GM12878 (cell line): ENCODE measurements around the gene SOCS1. TPM values are rescaled to one million over a fixed set of nuclear protein-coding genes. Genes with fewer than 3 reads are reported as not detected.

Source experiments
- CHD2 ChIP-seq: IDR thresholded peaks from 2 replicates; pipeline ENCODE4 v1.6.1; 2011; ENCODE audit warnings: low read depth, low read length, improper control_type of control experiment, borderline replicate concordance
- CUX1 ChIP-seq: IDR thresholded peaks from 2 replicates; pipeline ENCODE4 v1.6.1; 2012; ENCODE audit warnings: improper control_type of control experiment, low read depth, low read length; ENCODE audit not compliant: insufficient replicate concordance
- GATAD2B ChIP-seq: fragments of 450-650 bp; conservative IDR thresholded peaks from 2 replicates; pipeline ENCODE4 v1.6.1; 2017; ENCODE audit warnings: low read depth, mild to moderate bottlenecking, moderate library complexity
- JUNB ChIP-seq: IDR thresholded peaks from 2 replicates; pipeline ENCODE4 v1.6.1; 2016; ENCODE audit warnings: antibody characterized with exemption, mild to moderate bottlenecking
- LARP7 ChIP-seq: fragments of 450-650 bp; IDR thresholded peaks from 2 replicates; pipeline ENCODE4 v1.6.1; 2017; ENCODE audit warnings: mild to moderate bottlenecking
- MTA3 ChIP-seq: IDR thresholded peaks from 2 replicates; pipeline ENCODE4 v1.6.1; 2012; ENCODE audit warnings: low read length, inconsistent platforms, borderline replicate concordance
- NFXL1 ChIP-seq: fragments of 450-650 bp; IDR thresholded peaks from 2 replicates; pipeline ENCODE4 v1.6.1; 2017; ENCODE audit warnings: antibody characterized with exemption, mild to moderate bottlenecking, borderline replicate concordance
- NFYA ChIP-seq: IDR thresholded peaks from 2 replicates; pipeline ENCODE4 v1.6.1; 2011; ENCODE audit warnings: low read depth, mild to moderate bottlenecking, low read length, improper control_type of control experiment, borderline replicate concordance
- PKNOX1 ChIP-seq: fragments of 450-650 bp; IDR thresholded peaks from 2 replicates; pipeline ENCODE4 v1.6.1; 2016; ENCODE audit warnings: mild to moderate bottlenecking
- SIX5 ChIP-seq: IDR thresholded peaks from 2 replicates; pipeline ENCODE4 v1.6.1; 2011; ENCODE audit warnings: mild to moderate bottlenecking, low read depth, low read length, moderate library complexity; ENCODE audit not compliant: severe bottlenecking
- SMC3 ChIP-seq: IDR thresholded peaks from 2 replicates; pipeline ENCODE4 v1.6.1; 2011; ENCODE audit warnings: low read length, improper control_type of control experiment, borderline replicate concordance
- SREBF1 ChIP-seq: IDR thresholded peaks from 2 replicates; pipeline ENCODE4 v1.6.1; 2012; ENCODE audit warnings: mild to moderate bottlenecking, low read length
- SUPT20H ChIP-seq: IDR thresholded peaks from 2 replicates; pipeline ENCODE4 v1.6.1; 2011; ENCODE audit warnings: low read depth, mild to moderate bottlenecking, low read length, moderate library complexity, borderline replicate concordance; ENCODE audit not compliant: control insufficient read depth
- ZBTB11 ChIP-seq: fragments of 450-650 bp; formaldehyde crosslinking; IDR thresholded peaks from 2 replicates; pipeline ENCODE4 v1.5.0; 2022; ENCODE audit warnings: mild to moderate bottlenecking, missing genetic modification characterization
- polyA plus RNA-seq, 11 experiments: library from polyadenylated mRNA; depleted of rRNA in 4 of 11; unstranded in 6 of 11; stranded (reverse) in 5 of 11; fragments of >200 nt; fragmentation: Nextera tagmentation in 4 of 11; fragmentation: Illumina TruSeq in 1 of 11; extraction: Ambion mirVana in 4 of 11; extraction: Trizol in 1 of 11; gene quantifications; 1 replicate in 1 of 11; 2 replicates in 10 of 11; pipeline versions ENCODE4 v1.2.1 to v1.2.3, GENCODE V29; 2011 to 2016; ENCODE audit warnings: inconsistent platforms in 2 of 11, missing spikeins in 2 of 11, low read depth in 1 of 11
- total RNA-seq, 4 experiments: library from RNA; depleted of rRNA in 3 of 4; stranded (reverse); fragments of >200 nt in 3 of 4; fragmentation: Illumina TruSeq in 1 of 4; extraction: Trizol in 1 of 4; gene quantifications; 2 replicates each; pipeline versions ENCODE4 v1.2.1 to v1.2.3, GENCODE V29; 2013 to 2021
- TF ChIP-seq, protein P1 (sequence below): fragments of 450-650 bp; IDR thresholded peaks from 2 replicates; pipeline ENCODE4 v1.6.1; 2017; ENCODE audit warnings: borderline replicate concordance

Gene SOCS1
- total and polyA plus RNA-seq, 10 of the 15 experiments (the other 5 are each of a cell fraction or from before 2014, with no cell fraction given): 0.42 to 39.8 (median 11.2) TPM

- TF ChIP-seq CUX1 (no peak), LARP7 (0 out of 2 replicates have a peak, but pooled peaks have one; percentile 10), GATAD2B (0 out of 2 replicates have a peak, but pooled peaks have one; percentile 20), NFYA (no peak), PKNOX1 (no peak), ZBTB11 (CRISPR knock-in tag) (no peak), SMC3 (no peak; the same call in 1 of the 2 replicates), CHD2 (no peak), SIX5 (no peak), JUNB (no peak), MTA3 (no peak), SUPT20H (no peak), SREBF1 (no peak), NFXL1 (no peak)
- TF ChIP-seq, protein P1, sequence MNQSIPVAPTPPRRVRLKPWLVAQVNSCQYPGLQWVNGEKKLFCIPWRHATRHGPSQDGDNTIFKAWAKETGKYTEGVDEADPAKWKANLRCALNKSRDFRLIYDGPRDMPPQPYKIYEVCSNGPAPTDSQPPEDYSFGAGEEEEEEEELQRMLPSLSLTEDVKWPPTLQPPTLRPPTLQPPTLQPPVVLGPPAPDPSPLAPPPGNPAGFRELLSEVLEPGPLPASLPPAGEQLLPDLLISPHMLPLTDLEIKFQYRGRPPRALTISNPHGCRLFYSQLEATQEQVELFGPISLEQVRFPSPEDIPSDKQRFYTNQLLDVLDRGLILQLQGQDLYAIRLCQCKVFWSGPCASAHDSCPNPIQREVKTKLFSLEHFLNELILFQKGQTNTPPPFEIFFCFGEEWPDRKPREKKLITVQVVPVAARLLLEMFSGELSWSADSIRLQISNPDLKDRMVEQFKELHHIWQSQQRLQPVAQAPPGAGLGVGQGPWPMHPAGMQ: no peak
Measured at GRCh38 chr16:11224096-11224893, 31.7 kb downstream of the SOCS1 start (continued).
